CD4-positive, alpha-beta T cell treated with Interleukin-21 for 1 hour (primary cell): ENCODE data around the gene CYP17A1.
"Not testable (repeated sequence)": the region's sequence is repeated elsewhere in the genome, so short reads cannot be mapped to it uniquely, and the experiment has no call there.

Experiments used
- DNase-seq: peaks from one replicate; pipeline ENCODE4 v3.0.0-alpha.2; 2020

Gene CYP17A1

GRCh38 chr10:102837230-102837721 is at the start of gene CYP17A1:
TSS of gene CYP17A1 (minus strand) at chr10:102837413. CDS start at chr10:102837361, 52 bp downstream.
- no peak for DNase-seq

GRCh38 chr10:102880256-102880655 is 43.0 kb upstream of the CYP17A1 start:
- no peak for DNase-seq

GRCh38 chr10:102878629-102879028 is 41.4 kb upstream of the CYP17A1 start:
- no peak for DNase-seq

GRCh38 chr10:102876747-102877153 is 39.5 kb upstream of the CYP17A1 start:
- DNase-seq: no peak

- no peak for DNase-seq
Observed at GRCh38 chr10:102872163-102872562, 35.0 kb upstream of the CYP17A1 start.

- no peak for DNase-seq
Observed at GRCh38 chr10:102870221-102870620, 33.0 kb upstream of the CYP17A1 start.

- no peak for DNase-seq
Observed at GRCh38 chr10:102869258-102870198, 32.3 kb upstream of the CYP17A1 start, which contains the start of gene AS3MT. TSS of gene AS3MT (plus strand) at chr10:102869470. CDS start at chr10:102869593, 123 bp downstream.

- no peak for DNase-seq
Observed at GRCh38 chr10:102868911-102869257, 31.7 kb upstream of the CYP17A1 start.

GRCh38 chr10:102865620-102866019 is 28.4 kb upstream of the CYP17A1 start:
- DNase-seq: no peak

GRCh38 chr10:102863660-102864059 is 26.4 kb upstream of the CYP17A1 start:
- DNase-seq: no peak

GRCh38 chr10:102859911-102860310 is 22.7 kb upstream of the CYP17A1 start:
- no peak for DNase-seq

- DNase-seq: no peak
Observed at GRCh38 chr10:102856758-102857424, 19.7 kb upstream of the CYP17A1 start.

GRCh38 chr10:102855731-102856436 is 18.7 kb upstream of the CYP17A1 start:
- DNase-seq: not testable (repeated sequence)

GRCh38 chr10:102853237-102853636 is 16.0 kb upstream of the CYP17A1 start:
- not testable (repeated sequence) for DNase-seq

- no peak for DNase-seq
Observed at GRCh38 chr10:102850025-102850518, 12.9 kb upstream of the CYP17A1 start.

- DNase-seq: no peak
Observed at GRCh38 chr10:102845352-102845902, 8.2 kb upstream of the CYP17A1 start.

GRCh38 chr10:102844190-102844776 is 7.1 kb upstream of the CYP17A1 start:
- DNase-seq: not testable (repeated sequence)

- DNase-seq: not testable (repeated sequence)
Observed at GRCh38 chr10:102843139-102843538, 5.9 kb upstream of the CYP17A1 start.

- DNase-seq: no peak
Observed at GRCh38 chr10:102841827-102842345, 4.7 kb upstream of the CYP17A1 start.

GRCh38 chr10:102838276-102838927 is 1.2 kb upstream of the CYP17A1 start:
- not testable (repeated sequence) for DNase-seq

GRCh38 chr10:102835007-102835482 is 2.2 kb downstream of the CYP17A1 start:
- peak; percentile 73 for DNase-seq
